H9 (cell line): ENCODE data around the gene WNT3A. TPM values are rescaled to one million over a fixed set of nuclear protein-coding genes. Genes with fewer than 3 reads are reported as not detected.

Experiments
- DNase-seq: peaks from one replicate; pipeline ENCODE4 v3.0.0-alpha.2; 2017
- H2AFZ ChIP-seq: one replicate; pipeline ENCODE4 v1.6.1; 2013; ENCODE audit warnings: mild to moderate bottlenecking, low read length, control low read depth, moderate library complexity
- H2AK5ac ChIP-seq: 2 replicates; pipeline ENCODE4 v1.6.1; 2013; ENCODE audit warnings: low read length, control low read depth, mixed read lengths; ENCODE audit not compliant: insufficient read length
- H2BK120ac ChIP-seq: one replicate; pipeline ENCODE4 v1.6.1; 2013; ENCODE audit warnings: low read depth, mild to moderate bottlenecking, low read length, control low read depth, inconsistent platforms; ENCODE audit not compliant: poor library complexity, severe bottlenecking
- H2BK12ac ChIP-seq: 2 replicates; pipeline ENCODE4 v1.6.1; 2013; ENCODE audit warnings: low read length, control low read depth, mixed read lengths, low read depth; ENCODE audit not compliant: insufficient read length
- H2BK15ac ChIP-seq: 2 replicates; pipeline ENCODE4 v1.6.1; 2013; ENCODE audit warnings: low read depth, low read length, control low read depth
- H2BK20ac ChIP-seq: one replicate; pipeline ENCODE4 v1.6.1; 2013; ENCODE audit warnings: low read depth, mild to moderate bottlenecking, low read length, control low read depth, inconsistent platforms; ENCODE audit not compliant: poor library complexity, severe bottlenecking
- H2BK5ac ChIP-seq: 2 replicates; pipeline ENCODE4 v1.6.1; 2013; ENCODE audit warnings: low read length, control low read depth, mixed read lengths; ENCODE audit not compliant: insufficient read length
- H3K14ac ChIP-seq: 2 replicates; pipeline ENCODE4 v1.6.1; 2013; ENCODE audit warnings: low read length, control low read depth; ENCODE audit not compliant: insufficient read depth
- H3K18ac ChIP-seq: 2 replicates; pipeline ENCODE4 v1.6.1; 2013; ENCODE audit warnings: low read depth, mild to moderate bottlenecking, mixed read lengths, low read length, control low read depth; ENCODE audit not compliant: insufficient read length
- H3K23ac ChIP-seq: 2 replicates; pipeline ENCODE4 v1.6.1; 2013; ENCODE audit warnings: low read length, control low read depth, mixed read lengths, low read depth; ENCODE audit not compliant: insufficient read length
- H3K23me2 ChIP-seq: 2 replicates; pipeline ENCODE4 v1.6.1; 2013; ENCODE audit warnings: low read depth, mild to moderate bottlenecking, mixed read lengths, low read length, control low read depth; ENCODE audit not compliant: insufficient read length, poor library complexity, severe bottlenecking
- H3K27ac ChIP-seq: 2 replicates; pipeline ENCODE4 v1.5.1; 2013; ENCODE audit warnings: low read length, control low read depth, mixed read lengths, low read depth; ENCODE audit not compliant: insufficient read length
- H3K27me3 ChIP-seq: 2 replicates; pipeline ENCODE4 v1.6.1; 2013; ENCODE audit warnings: low read length, control low read depth, inconsistent platforms; ENCODE audit not compliant: insufficient read depth
- H3K4ac ChIP-seq: 2 replicates; pipeline ENCODE4 v1.6.1; 2013; ENCODE audit warnings: low read depth, mild to moderate bottlenecking, control low read depth, inconsistent platforms, low read length, moderate library complexity
- H3K4me1 ChIP-seq: 2 replicates; pipeline ENCODE4 v1.6.1; 2013; ENCODE audit warnings: low read length, control low read depth, inconsistent platforms; ENCODE audit not compliant: insufficient read depth
- H3K4me2 ChIP-seq: 2 replicates; pipeline ENCODE4 v1.6.1; 2013; ENCODE audit warnings: low read length, control low read depth, mixed read lengths; ENCODE audit not compliant: insufficient read length, insufficient read depth
- H3K56ac ChIP-seq: 2 replicates; pipeline ENCODE4 v1.6.1; 2013; ENCODE audit warnings: low read depth, mild to moderate bottlenecking, mixed read lengths, low read length, control low read depth; ENCODE audit not compliant: insufficient read length
- H3K79me1 ChIP-seq: 2 replicates; pipeline ENCODE4 v1.6.1; 2013; ENCODE audit warnings: low read depth, mild to moderate bottlenecking, moderate library complexity, low read length, control low read depth, inconsistent platforms; ENCODE audit not compliant: insufficient read depth, poor library complexity, severe bottlenecking
- H3K79me2 ChIP-seq: 2 replicates; pipeline ENCODE4 v1.6.1; 2013; ENCODE audit warnings: low read length, control low read depth, inconsistent platforms; ENCODE audit not compliant: insufficient read depth
- H3K9ac ChIP-seq: 2 replicates; pipeline ENCODE4 v1.6.1; 2013; ENCODE audit warnings: low read length, control low read depth, mixed read lengths; ENCODE audit not compliant: insufficient read length; ENCODE audit errors: extremely low read depth
- H3K9me3 ChIP-seq: one replicate; pipeline ENCODE4 v1.6.1; 2013; ENCODE audit warnings: low read depth, low read length, inconsistent platforms; ENCODE audit not compliant: control insufficient read depth
- H3T11ph ChIP-seq: one replicate; pipeline ENCODE4 v1.6.1; 2013; ENCODE audit warnings: mild to moderate bottlenecking, low read length, control low read depth, inconsistent platforms
- H4K20me1 ChIP-seq: one replicate; pipeline ENCODE4 v1.6.1; 2013; ENCODE audit not compliant: control insufficient read depth, insufficient read length, insufficient read depth
- H4K5ac ChIP-seq: 2 replicates; pipeline ENCODE4 v1.6.1; 2013; ENCODE audit warnings: low read depth, mild to moderate bottlenecking, mixed read lengths, low read length, control low read depth; ENCODE audit not compliant: insufficient read length
- H4K8ac ChIP-seq: replicated peaks from 2 replicates; pipeline ENCODE4 v1.6.1; 2013; ENCODE audit warnings: low read length, control low read depth, mixed read lengths, low read depth; ENCODE audit not compliant: insufficient read length
- H4K91ac ChIP-seq: 2 replicates; pipeline ENCODE4 v1.6.1; 2013; ENCODE audit warnings: low read depth, mild to moderate bottlenecking, moderate library complexity, mixed read lengths, low read length, control low read depth; ENCODE audit not compliant: insufficient read length
- H3K27ac Mint-ChIP-seq, 3 experiments: 2 replicates in 2 of 3; 3 replicates in 1 of 3; pipeline ENCODE4 v1.8.0; 2020 to 2021; ENCODE audit warnings: mixed read lengths in 3 of 3, mild to moderate bottlenecking in 1 of 3, moderate library complexity in 1 of 3
- H3K27me3 Mint-ChIP-seq: 2 replicates; pipeline ENCODE4 v1.8.0; 2021; ENCODE audit warnings: low read depth, mild to moderate bottlenecking, moderate library complexity, mixed read lengths
- H3K36me3 Mint-ChIP-seq, 3 experiments: 2 replicates in 2 of 3; 3 replicates in 1 of 3; pipeline ENCODE4 v1.8.0; 2020 to 2021; ENCODE audit warnings: low read depth in 3 of 3, mixed read lengths in 3 of 3; ENCODE audit not compliant: insufficient read depth in 1 of 3
- H3K4me1 Mint-ChIP-seq, 2 experiments: 2 replicates each; pipeline ENCODE4 v1.8.0; 2020; ENCODE audit warnings: mixed read lengths in 2 of 2
- H3K4me3 Mint-ChIP-seq, 2 experiments: 2 replicates in 1 of 2; 3 replicates in 1 of 2; pipeline ENCODE4 v1.8.0; 2020 to 2021; ENCODE audit warnings: mild to moderate bottlenecking in 2 of 2, mixed read lengths in 2 of 2, moderate library complexity in 1 of 2
- H3K9me3 Mint-ChIP-seq, 2 experiments: 2 replicates in 1 of 2; 3 replicates in 1 of 2; pipeline ENCODE4 v1.8.0; 2020; ENCODE audit warnings: mild to moderate bottlenecking in 2 of 2, mixed read lengths in 2 of 2, moderate library complexity in 1 of 2
- WGBS: extraction: QIAGEN DNeasy Blood & Tissue Kit; methylation state at CpG from one replicate; pipeline ENCODE4 v1.1.7; 2013; ENCODE audit warnings: missing lambda C conversion rate, low lambda C conversion rate, mixed read lengths; ENCODE audit not compliant: insufficient read length; ENCODE audit errors: extremely low coverage; 5-methylcytosine and 5-hydroxymethylcytosine counted together
- total RNA-seq: library from RNA; stranded (reverse); gene quantifications from 2 replicates; pipeline ENCODE4 v1.2.1, GENCODE V29; 2021
- TF ChIP-seq, protein P1 (sequence below): fragments of 200-600 bp; sonication (generic); conservative IDR thresholded peaks from 3 replicates; pipeline ENCODE4 v1.8.0; 2021; ENCODE audit warnings: antibody characterized with exemption, mild to moderate bottlenecking

WNT3A gene
- total RNA-seq, 1 experiment from 2014 or later: 0.17 TPM

- Histone ChIP-seq H3K23me2 (no peaks in the 10 kb centered on the region), H2BK120ac (no peak overlapping the region), H3K79me1 (no peaks in the 10 kb centered on the region), H4K8ac (no peak overlapping the region), H3K79me2 (no peaks in the 10 kb centered on the region), H3K18ac (no peak overlapping the region), H3K9ac (no peak overlapping the region), H3K27ac (no peak overlapping the region), H3K4me1 (no peaks in the 10 kb centered on the region), H3K14ac (no peak overlapping the region; the same call in 1 of the 2 replicates), H4K5ac (no peak overlapping the region), H3K9me3 (no peaks in the 10 kb centered on the region), H4K20me1 (no peaks in the 10 kb centered on the region), H2BK20ac (no peak overlapping the region), H2AK5ac (no peak overlapping the region), H3K56ac (no peak overlapping the region), H3T11ph (no peak overlapping the region), H3K4me2 (no peak overlapping the region), H4K91ac (no peak overlapping the region), H3K4ac (no peak overlapping the region), H2BK12ac (no peak overlapping the region), H2AFZ (no peak overlapping the region), H3K23ac (no peak overlapping the region), H3K27me3 (no peaks in the 10 kb centered on the region), H2BK15ac (no peak overlapping the region), H2BK5ac (no peak overlapping the region)
- peaks cover 23% of the 10 kb centered on the region for H3K27me3 Mint-ChIP-seq
- H3K36me3 Mint-ChIP-seq: no peaks in the 10 kb centered on the region
- TF ChIP-seq, protein P1, sequence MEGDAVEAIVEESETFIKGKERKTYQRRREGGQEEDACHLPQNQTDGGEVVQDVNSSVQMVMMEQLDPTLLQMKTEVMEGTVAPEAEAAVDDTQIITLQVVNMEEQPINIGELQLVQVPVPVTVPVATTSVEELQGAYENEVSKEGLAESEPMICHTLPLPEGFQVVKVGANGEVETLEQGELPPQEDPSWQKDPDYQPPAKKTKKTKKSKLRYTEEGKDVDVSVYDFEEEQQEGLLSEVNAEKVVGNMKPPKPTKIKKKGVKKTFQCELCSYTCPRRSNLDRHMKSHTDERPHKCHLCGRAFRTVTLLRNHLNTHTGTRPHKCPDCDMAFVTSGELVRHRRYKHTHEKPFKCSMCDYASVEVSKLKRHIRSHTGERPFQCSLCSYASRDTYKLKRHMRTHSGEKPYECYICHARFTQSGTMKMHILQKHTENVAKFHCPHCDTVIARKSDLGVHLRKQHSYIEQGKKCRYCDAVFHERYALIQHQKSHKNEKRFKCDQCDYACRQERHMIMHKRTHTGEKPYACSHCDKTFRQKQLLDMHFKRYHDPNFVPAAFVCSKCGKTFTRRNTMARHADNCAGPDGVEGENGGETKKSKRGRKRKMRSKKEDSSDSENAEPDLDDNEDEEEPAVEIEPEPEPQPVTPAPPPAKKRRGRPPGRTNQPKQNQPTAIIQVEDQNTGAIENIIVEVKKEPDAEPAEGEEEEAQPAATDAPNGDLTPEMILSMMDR: no peak
- no peak overlapping the region for H3K27ac Mint-ChIP-seq
- peaks cover 1 to 3% of the 10 kb centered on the region in 2 experiments; a peak in 1 of 4 replicates for H3K4me1 Mint-ChIP-seq
- no CpG with 5 or more reads among the region's 4 CpGs for WGBS
- DNase-seq: no peak
- no peak overlapping the region for H3K4me3 Mint-ChIP-seq
- no peaks in the 10 kb centered on the region for H3K9me3 Mint-ChIP-seq
Observed at GRCh38 chr1:227961651-227962466, 44.9 kb upstream of the WNT3A start.
